NCI-H146 treated with DMSO at 0.1 percent for 48 hours (cell line): ENCODE measurements around the gene TEKT4.
"Not testable (repeated sequence)": the region's sequence is repeated elsewhere in the genome, so short reads cannot be mapped to it uniquely, and the experiment has no call there.

Experiments used
- DNase-seq: peaks from one replicate; lab custom pipeline; 2025; ENCODE audit not compliant: unreplicated experiment; lab: John Stamatoyannopoulos, UW

The TEKT4 gene

GRCh38 chr2:94875820-94876522, 4.7 kb downstream of the TEKT4 start:
- DNase-seq, result no peak

GRCh38 chr2:94876523-94876863, 5.3 kb downstream of the TEKT4 start:
- DNase-seq, result no peak

- no peak for DNase-seq
These were observed 5.9 kb downstream of the TEKT4 start for GRCh38 chr2:94877129-94877528.

- DNase-seq, result not testable (repeated sequence)
These were observed 7.3 kb downstream of the TEKT4 start for GRCh38 chr2:94878575-94878974.

- DNase-seq, result no peak
These were observed 8.2 kb downstream of the TEKT4 start for GRCh38 chr2:94879314-94879981.

- no peak for DNase-seq
These were observed 8.8 kb downstream of the TEKT4 start for GRCh38 chr2:94879982-94880377.

GRCh38 chr2:94880507-94880906, 9.3 kb downstream of the TEKT4 start:
- no peak for DNase-seq

- no peak for DNase-seq
These were observed 9.8 kb downstream of the TEKT4 start for GRCh38 chr2:94881070-94881469.

GRCh38 chr2:94890234-94890633, 19.0 kb downstream of the TEKT4 start:
- no peak for DNase-seq

GRCh38 chr2:94895273-94895672, 24.0 kb downstream of the TEKT4 start:
- DNase-seq, result not testable (repeated sequence)

- DNase-seq, result not testable (repeated sequence)
These were observed 35.7 kb downstream of the TEKT4 start for GRCh38 chr2:94906976-94907375.

- no peak for DNase-seq
These were observed 52.0 kb downstream of the TEKT4 start for GRCh38 chr2:94923196-94923595.

- not testable (repeated sequence) for DNase-seq
These were observed 53.8 kb downstream of the TEKT4 start for GRCh38 chr2:94924999-94925398.
